HCT116 (cell line): Measurements from ENCODE around the gene STIM1. TPM values are rescaled to one million over a fixed set of nuclear protein-coding genes. Genes with fewer than 3 reads are reported as not detected.

Source experiments
- ATAC-seq: fragments of 200-7000 bp; cut with Tn5 transposase; 2 replicates; pipeline ENCODE4 v1.9.1; 2020; ENCODE audit warnings: mild to moderate bottlenecking, moderate library complexity
- BruUV-seq: library from RNA; stranded (reverse); fragments of 400-500 nt; replicated peaks from 2 replicates; lab custom pipeline; 2021; lab: Mats Ljungman, UMichigan
- CTCF ChIA-PET: fragments of 300-600 bp; sonication (Branson Sonifier 250); formaldehyde crosslinking; loops from one replicate; lab custom pipeline; 2021; ENCODE audit warnings: antibody characterized with exemption; lab: Charles Lee
- POLR2A ChIA-PET: fragments of 300-600, 350-600 bp; sonication (Branson Sonifier 250); formaldehyde crosslinking; loops from one replicate; lab custom pipeline; 2021; ENCODE audit warnings: antibody characterized with exemption; lab: Charles Lee
- RAD21 ChIA-PET, 2 experiments: fragments of 300-600 bp; sonication (Branson Sonifier 250); formaldehyde crosslinking; loops; one replicate each; lab custom pipeline; 2023; ENCODE audit warnings: low total read pairs in 2 of 2; ENCODE audit not compliant: uncharacterized antibody in 2 of 2, unreplicated experiment in 2 of 2, low non-redundant PET in 1 of 2; lab: Charles Lee
- DNase-seq: peaks from one replicate; pipeline ENCODE4 v3.0.0-alpha.2; 2010; ENCODE audit warnings: low read depth, low spot score
- H2AFZ ChIP-seq: fragments of 200-600 bp; shearing (Covaris generic), sonication (generic); 2 replicates; pipeline ENCODE4 v1.6.1; 2017; ENCODE audit warnings: low read depth, mixed run types, mixed read lengths, antibody characterized with exemption, low read length; ENCODE audit not compliant: poor library complexity, severe bottlenecking
- H3K27ac ChIP-seq: 2 replicates; pipeline ENCODE4 v1.5.1; 2012; ENCODE audit warnings: low read depth, low read length
- H3K27me3 ChIP-seq: fragments of 200-600 bp; sonication (generic); 2 replicates; pipeline ENCODE4 v1.6.1; 2016; ENCODE audit warnings: mixed run types, low read length, mixed read lengths; ENCODE audit not compliant: insufficient read depth
- H3K36me3 ChIP-seq, 2 experiments: fragments of 200-500 bp in 1 of 2; fragments of 200-600 bp in 1 of 2; sonication (Bioruptor generic) in 1 of 2; sonication (generic) in 1 of 2; 2 replicates each; pipeline versions ENCODE4 v1.5.1 to v1.6.1; 2014 to 2016; ENCODE audit warnings: low read length in 2 of 2, inconsistent platforms in 1 of 2, mixed read lengths in 1 of 2, mixed run types in 1 of 2; ENCODE audit not compliant: insufficient read depth in 2 of 2, control insufficient read depth in 1 of 2
- H3K4me1 ChIP-seq, 2 experiments: fragments of 200-600 bp in 1 of 2; sonication (generic) in 1 of 2; 2 replicates each; pipeline versions ENCODE4 v1.5.1 to v1.6.1; 2012 to 2017; ENCODE audit warnings: low read length in 2 of 2, inconsistent platforms in 1 of 2, mild to moderate bottlenecking in 1 of 2, mixed read lengths in 1 of 2, mixed run types in 1 of 2, moderate library complexity in 1 of 2; ENCODE audit not compliant: insufficient read depth in 2 of 2, control insufficient read depth in 1 of 2
- H3K4me2 ChIP-seq: fragments of 200-600 bp; sonication (generic); 2 replicates; pipeline ENCODE4 v1.6.1; 2017; ENCODE audit warnings: mixed run types, low read length, mixed read lengths
- H3K4me3 ChIP-seq, 2 experiments: fragments of 200-600 bp in 1 of 2; sonication (generic) in 1 of 2; replicated peaks in 1 of 2; 2 replicates each; pipeline ENCODE4 v1.5.1; 2011 to 2016; ENCODE audit warnings: low read length in 2 of 2, control low read depth in 1 of 2, low read depth in 1 of 2, mild to moderate bottlenecking in 1 of 2, mixed read lengths in 1 of 2, mixed run types in 1 of 2
- H3K79me2 ChIP-seq: fragments of 200-600 bp; sonication (generic); 2 replicates; pipeline ENCODE4 v1.6.1; 2017; ENCODE audit warnings: mild to moderate bottlenecking, mixed run types, low read length, moderate library complexity, mixed read lengths; ENCODE audit not compliant: insufficient read depth
- H3K9ac ChIP-seq: fragments of 200-600 bp; sonication (generic); 2 replicates; pipeline ENCODE4 v1.6.1; 2016; ENCODE audit warnings: low read length, mixed read lengths
- H3K9me2 ChIP-seq: fragments of 200-600 bp; sonication (generic), shearing (Covaris generic); 2 replicates; pipeline ENCODE4 v1.6.1; 2017; ENCODE audit warnings: mixed run types, mild to moderate bottlenecking, moderate library complexity; ENCODE audit not compliant: insufficient read depth
- H3K9me3 ChIP-seq, 2 experiments: fragments of 200-500 bp in 1 of 2; fragments of 200-600 bp in 1 of 2; sonication (Bioruptor generic) in 1 of 2; sonication (generic) in 1 of 2; 2 replicates each; pipeline ENCODE4 v1.6.1; 2014 to 2017; ENCODE audit warnings: low read length in 2 of 2, mixed read lengths in 2 of 2, inconsistent platforms in 1 of 2, low read depth in 1 of 2, mild to moderate bottlenecking in 1 of 2, mixed run types in 1 of 2, moderate library complexity in 1 of 2; ENCODE audit not compliant: control insufficient read depth in 1 of 2, insufficient read depth in 1 of 2
- H4K20me1 ChIP-seq: fragments of 200-600 bp; sonication (generic), shearing (Covaris generic); 2 replicates; pipeline ENCODE4 v1.6.1; 2017; ENCODE audit warnings: mixed run types, mild to moderate bottlenecking, moderate library complexity; ENCODE audit not compliant: insufficient read depth
- ATF3 ChIP-seq: IDR thresholded peaks from 2 replicates; pipeline ENCODE4 v1.6.1; 2012
- CBX3 ChIP-seq: IDR thresholded peaks from 2 replicates; pipeline ENCODE4 v1.6.1; 2012; ENCODE audit warnings: low read depth
- CEBPB ChIP-seq: IDR thresholded peaks from 2 replicates; pipeline ENCODE4 v1.6.1; 2012; ENCODE audit warnings: low read depth
- CTCF ChIP-seq, 3 experiments: fragments of 200-600 bp in 1 of 3; sonication (generic) in 1 of 3; IDR thresholded peaks in 2 of 3; conservative IDR thresholded peaks in 1 of 3; 2 replicates each; pipeline ENCODE4 v1.5.1; 2012 to 2017; ENCODE audit warnings: low read depth in 2 of 3, low read length in 2 of 3, antibody characterized with exemption in 1 of 3, borderline replicate concordance in 1 of 3, control low read depth in 1 of 3, mild to moderate bottlenecking in 1 of 3, mixed read lengths in 1 of 3, mixed run types in 1 of 3, moderate library complexity in 1 of 3; ENCODE audit not compliant: insufficient read depth in 1 of 3
- FOSL1 ChIP-seq: IDR thresholded peaks from 2 replicates; pipeline ENCODE4 v1.6.1; 2012; ENCODE audit warnings: low read depth
- JUND ChIP-seq: IDR thresholded peaks from 2 replicates; pipeline ENCODE4 v1.6.1; 2012
- POLR2A ChIP-seq: IDR thresholded peaks from 2 replicates; pipeline ENCODE4 v1.7.0; 2011; ENCODE audit warnings: borderline replicate concordance; ENCODE audit not compliant: insufficient read depth, insufficient read length; ENCODE audit errors: extremely low read depth
- RAD21 ChIP-seq: IDR thresholded peaks from 2 replicates; pipeline ENCODE4 v1.6.1; 2012; ENCODE audit warnings: low read depth, mild to moderate bottlenecking
- SP1 ChIP-seq: IDR thresholded peaks from 2 replicates; pipeline ENCODE4 v1.6.1; 2012; ENCODE audit warnings: low read depth
- SRF ChIP-seq: IDR thresholded peaks from 2 replicates; pipeline ENCODE4 v1.6.1; 2012; ENCODE audit warnings: low read depth
- ZNF274 ChIP-seq: fragments of 200-500 bp; sonication (Bioruptor generic); IDR thresholded peaks from 2 replicates; pipeline ENCODE4 v1.6.1; 2014; ENCODE audit warnings: mild to moderate bottlenecking, low read depth, low read length, inconsistent platforms
- intact Hi-C: fragments of 100-400 bp; cut with micrococcal nuclease; formaldehyde crosslinking; loops from 2 replicates; pipeline ENCODE4 v1.10.0; 2022
- total RNA-seq: library from RNA; stranded (reverse); gene quantifications from one replicate; pipeline ENCODE4 v1.2.1, GENCODE V29; 2021; ENCODE audit not compliant: unreplicated experiment

STIM1 gene
- total RNA-seq, 1 experiment from 2014 or later: 22.3 TPM

GRCh38 chr11:3990406-3990805 lies 134.9 kb downstream of the STIM1 start:
- no TSS peak for BruUV-seq
- H3K9me3 ChIP-seq: peaks cover 4 to 7% of the 10 kb centered on the region in 2 experiments; a peak in 2 of 4 replicates
- ATAC-seq: no peak

More at GRCh38 chr11:3990406-3990805, 134.9 kb downstream of the STIM1 start:
- no peaks in the 10 kb centered on the region for H3K27me3 ChIP-seq
- RAD21 ChIA-PET: no interaction called here
- TF ChIP-seq CBX3 (no peak), ATF3 (no peak), ZNF274 (no peak), JUND (no peak), SRF (no peak), POLR2A (no peak), CEBPB (no peak), FOSL1 (no peak), SP1 (no peak), RAD21 (no peak), CTCF (IDR thresholded peaks at IDR 0.05 in 2 of 3, conservative IDR thresholded peaks at IDR 0.05 in 1 of 3; ENCODE audit: borderline replicate concordance in 1 of 3, insufficient read depth in 1 of 3, low read depth in 2 of 3, low read length in 2 of 3) (no peak)
- TF ChIP-seq, all 23 proteins: peak for 0
- Histone ChIP-seq H3K4me3 (no peak overlapping the region), H3K4me1 (no peaks in the 10 kb centered on the region), H3K9ac (no peak overlapping the region), H3K27ac (no peak overlapping the region), H3K9me2 (no peaks in the 10 kb centered on the region), H3K79me2 (no peaks in the 10 kb centered on the region), H4K20me1 (no peaks in the 10 kb centered on the region), H3K4me2 (no peak overlapping the region), H2AFZ (no peak overlapping the region), H3K36me3 (no peaks in the 10 kb centered on the region)
- CTCF ChIA-PET: no interaction called here
- DNase-seq: no peak
- intact Hi-C loops: no loop called here
- POLR2A ChIA-PET: no interaction called here
